IMR-90 (cell line): ENCODE results near the gene CALML3.

Source experiments
- BHLHE40 ChIP-seq: fragments of 150-350 bp; IDR thresholded peaks from 2 replicates; pipeline ENCODE4 v1.6.1; 2016; ENCODE audit warnings: mild to moderate bottlenecking, low read depth, low read length
- CEBPB ChIP-seq: IDR thresholded peaks from 2 replicates; pipeline ENCODE4 v1.6.1; 2012; ENCODE audit warnings: low read depth, low read length, improper control_type of control experiment
- CHD1 ChIP-seq: IDR thresholded peaks from 2 replicates; pipeline ENCODE4 v1.6.1; 2012; ENCODE audit warnings: low read depth, low read length, improper control_type of control experiment
- MAFK ChIP-seq: IDR thresholded peaks from 2 replicates; pipeline ENCODE4 v1.6.1; 2012; ENCODE audit warnings: low read depth, low read length, improper control_type of control experiment
- MXI1 ChIP-seq: IDR thresholded peaks from 2 replicates; pipeline ENCODE4 v1.6.1; 2012; ENCODE audit warnings: low read depth, mild to moderate bottlenecking, low read length, moderate library complexity, borderline replicate concordance
- NFE2L2 ChIP-seq: fragments of 150-350 bp; IDR thresholded peaks from 2 replicates; pipeline ENCODE4 v1.6.1; 2016; ENCODE audit warnings: low read depth, mild to moderate bottlenecking, low read length
- POLR2A ChIP-seq: IDR thresholded peaks from 2 replicates; pipeline ENCODE4 v1.6.1; 2012; ENCODE audit warnings: mild to moderate bottlenecking, low read depth, low read length
- RAD21 ChIP-seq: IDR thresholded peaks from 2 replicates; pipeline ENCODE4 v1.6.1; 2012; ENCODE audit warnings: low read length, improper control_type of control experiment
- RCOR1 ChIP-seq: IDR thresholded peaks from 2 replicates; pipeline ENCODE4 v1.6.1; 2012; ENCODE audit warnings: mild to moderate bottlenecking, low read length, improper control_type of control experiment; ENCODE audit not compliant: insufficient replicate concordance
- RFX5 ChIP-seq: IDR thresholded peaks from 2 replicates; pipeline ENCODE4 v1.8.0; 2012; ENCODE audit warnings: low read depth, mild to moderate bottlenecking, low read length, moderate library complexity
- TF ChIP-seq, protein P1 (sequence below): conservative IDR thresholded peaks from 2 replicates; pipeline ENCODE4 v1.5.1; 2012; ENCODE audit warnings: mild to moderate bottlenecking, low read depth, low read length, improper control_type of control experiment

DNA sequence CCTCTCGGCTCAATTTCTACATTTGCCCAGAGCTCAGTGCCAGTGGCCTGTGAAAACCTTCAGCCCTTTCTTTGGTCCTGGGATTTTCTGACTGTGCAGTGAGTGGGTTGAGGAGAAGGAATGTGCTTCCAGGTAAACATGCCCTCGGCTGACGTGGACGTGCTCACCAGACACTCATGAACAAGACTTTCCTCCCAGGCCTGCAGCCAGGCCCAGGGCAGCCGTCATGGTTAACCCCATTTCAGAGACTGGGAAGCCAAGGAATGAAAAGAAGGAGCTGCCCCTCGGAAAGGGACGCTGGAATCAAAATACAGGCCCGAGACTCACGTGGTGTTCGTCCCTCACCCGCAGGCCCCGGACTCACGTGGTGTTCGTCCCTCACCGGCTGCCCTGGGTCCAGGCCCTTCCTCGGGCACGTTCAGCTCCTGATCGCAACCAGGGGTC lies 16.6 kb upstream of the CALML3 start:
- TF ChIP-seq POLR2A (no peak), MAFK (no peak), CHD1 (no peak), RAD21 (no peak), RFX5 (no peak), NFE2L2 (no peak), CEBPB (no peak), RCOR1 (no peak), MXI1 (no peak), BHLHE40 (no peak)
- TF ChIP-seq, protein P1, sequence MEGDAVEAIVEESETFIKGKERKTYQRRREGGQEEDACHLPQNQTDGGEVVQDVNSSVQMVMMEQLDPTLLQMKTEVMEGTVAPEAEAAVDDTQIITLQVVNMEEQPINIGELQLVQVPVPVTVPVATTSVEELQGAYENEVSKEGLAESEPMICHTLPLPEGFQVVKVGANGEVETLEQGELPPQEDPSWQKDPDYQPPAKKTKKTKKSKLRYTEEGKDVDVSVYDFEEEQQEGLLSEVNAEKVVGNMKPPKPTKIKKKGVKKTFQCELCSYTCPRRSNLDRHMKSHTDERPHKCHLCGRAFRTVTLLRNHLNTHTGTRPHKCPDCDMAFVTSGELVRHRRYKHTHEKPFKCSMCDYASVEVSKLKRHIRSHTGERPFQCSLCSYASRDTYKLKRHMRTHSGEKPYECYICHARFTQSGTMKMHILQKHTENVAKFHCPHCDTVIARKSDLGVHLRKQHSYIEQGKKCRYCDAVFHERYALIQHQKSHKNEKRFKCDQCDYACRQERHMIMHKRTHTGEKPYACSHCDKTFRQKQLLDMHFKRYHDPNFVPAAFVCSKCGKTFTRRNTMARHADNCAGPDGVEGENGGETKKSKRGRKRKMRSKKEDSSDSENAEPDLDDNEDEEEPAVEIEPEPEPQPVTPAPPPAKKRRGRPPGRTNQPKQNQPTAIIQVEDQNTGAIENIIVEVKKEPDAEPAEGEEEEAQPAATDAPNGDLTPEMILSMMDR: no peak
